OCI-LY3 (cell line): ENCODE data around the gene ZNF443.
"Not testable (repeated sequence)": the region's sequence is repeated elsewhere in the genome, so short reads cannot be mapped to it uniquely, and the experiment has no call there.

Experiments used
- H2AFZ ChIP-seq: fragments of 200-600, 300-600 bp; shearing (Covaris generic); 2 replicates; pipeline ENCODE4 v1.6.0; 2014; ENCODE audit warnings: antibody characterized with exemption, low read depth, low read length
- H3K27ac ChIP-seq: fragments of 200-600, 300-600 bp; sonication (generic); 2 replicates; pipeline ENCODE4 v1.5.1; 2014; ENCODE audit warnings: mild to moderate bottlenecking, low read length, moderate library complexity, mixed read lengths
- H3K27me3 ChIP-seq: fragments of 200-600, 300-600 bp; sonication (generic); 2 replicates; pipeline ENCODE4 v1.6.1; 2014; ENCODE audit warnings: low read depth, low read length, mixed read lengths
- H3K36me3 ChIP-seq: fragments of 200-600, 300-600 bp; sonication (generic); replicated peaks from 2 replicates; pipeline ENCODE3; 2014; ENCODE audit warnings: low read depth, low read length, mixed read lengths
- H3K4me1 ChIP-seq: fragments of 300-600, 200-600 bp; sonication (generic); 2 replicates; pipeline ENCODE4 v1.6.1; 2014; ENCODE audit warnings: low read length, mixed read lengths
- H3K4me2 ChIP-seq: fragments of 200-600, 300-600 bp; sonication (generic); 2 replicates; pipeline ENCODE4 v1.6.1; 2014; ENCODE audit warnings: low read length, mixed read lengths
- H3K4me3 ChIP-seq: fragments of 300-600, 200-600 bp; sonication (generic); 2 replicates; pipeline ENCODE4 v1.5.1; 2014; ENCODE audit warnings: antibody characterized with exemption, mild to moderate bottlenecking, low read length, moderate library complexity
- H3K79me2 ChIP-seq: fragments of 300-600, 200-600 bp; shearing (Covaris generic); 2 replicates; pipeline ENCODE4 v1.6.1; 2014; ENCODE audit warnings: mild to moderate bottlenecking, low read length, mixed read lengths
- H3K9ac ChIP-seq: fragments of 300-600, 200-600 bp; shearing (Covaris generic); 2 replicates; pipeline ENCODE4 v1.6.0; 2014; ENCODE audit warnings: mild to moderate bottlenecking, low read length, moderate library complexity
- H3K9me3 ChIP-seq: fragments of 200-600, 300-600 bp; shearing (Covaris generic); 2 replicates; pipeline ENCODE4 v1.6.1; 2014; ENCODE audit warnings: low read length, mixed read lengths; ENCODE audit not compliant: insufficient read depth
- H4K20me1 ChIP-seq: fragments of 200-600, 300-600 bp; sonication (generic); 2 replicates; pipeline ENCODE4 v1.6.1; 2016; ENCODE audit warnings: low read length, mixed read lengths; ENCODE audit not compliant: insufficient read depth
- EZH2phosphoT487 ChIP-seq: fragments of 200-600 bp; shearing (Covaris generic); IDR thresholded peaks from 2 replicates; pipeline ENCODE4 v1.6.1; 2018; ENCODE audit warnings: antibody characterized with exemption, mixed run types, low read depth
- TF ChIP-seq, protein P1 (sequence below): fragments of 200-600, 300-600 bp; sonication (generic); IDR thresholded peaks from 2 replicates; pipeline ENCODE4 v1.5.1; 2014; ENCODE audit warnings: antibody characterized with exemption, low read length, low read depth

Gene ZNF443

GRCh38 chr19:12478234-12478941, 37.6 kb upstream of the ZNF443 start:
- Histone ChIP-seq H3K4me3 (no peak overlapping the region), H3K27me3 (no peaks in the 10 kb centered on the region), H3K9me3 (no peaks in the 10 kb centered on the region), H3K27ac (no peak overlapping the region), H3K4me1 (no peaks in the 10 kb centered on the region), H3K9ac (no peak overlapping the region), H3K79me2 (0 out of 2 replicates have a peak, but pooled peaks cover 6% of the 10 kb centered on the region), H3K4me2 (no peak overlapping the region), H3K36me3 (peaks cover 4% of the 10 kb centered on the region), H2AFZ (no peak overlapping the region), H4K20me1 (no peaks in the 10 kb centered on the region)
- TF ChIP-seq, protein P1, sequence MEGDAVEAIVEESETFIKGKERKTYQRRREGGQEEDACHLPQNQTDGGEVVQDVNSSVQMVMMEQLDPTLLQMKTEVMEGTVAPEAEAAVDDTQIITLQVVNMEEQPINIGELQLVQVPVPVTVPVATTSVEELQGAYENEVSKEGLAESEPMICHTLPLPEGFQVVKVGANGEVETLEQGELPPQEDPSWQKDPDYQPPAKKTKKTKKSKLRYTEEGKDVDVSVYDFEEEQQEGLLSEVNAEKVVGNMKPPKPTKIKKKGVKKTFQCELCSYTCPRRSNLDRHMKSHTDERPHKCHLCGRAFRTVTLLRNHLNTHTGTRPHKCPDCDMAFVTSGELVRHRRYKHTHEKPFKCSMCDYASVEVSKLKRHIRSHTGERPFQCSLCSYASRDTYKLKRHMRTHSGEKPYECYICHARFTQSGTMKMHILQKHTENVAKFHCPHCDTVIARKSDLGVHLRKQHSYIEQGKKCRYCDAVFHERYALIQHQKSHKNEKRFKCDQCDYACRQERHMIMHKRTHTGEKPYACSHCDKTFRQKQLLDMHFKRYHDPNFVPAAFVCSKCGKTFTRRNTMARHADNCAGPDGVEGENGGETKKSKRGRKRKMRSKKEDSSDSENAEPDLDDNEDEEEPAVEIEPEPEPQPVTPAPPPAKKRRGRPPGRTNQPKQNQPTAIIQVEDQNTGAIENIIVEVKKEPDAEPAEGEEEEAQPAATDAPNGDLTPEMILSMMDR = no peak
- no peak for TF ChIP-seq EZH2phosphoT487

DNA sequence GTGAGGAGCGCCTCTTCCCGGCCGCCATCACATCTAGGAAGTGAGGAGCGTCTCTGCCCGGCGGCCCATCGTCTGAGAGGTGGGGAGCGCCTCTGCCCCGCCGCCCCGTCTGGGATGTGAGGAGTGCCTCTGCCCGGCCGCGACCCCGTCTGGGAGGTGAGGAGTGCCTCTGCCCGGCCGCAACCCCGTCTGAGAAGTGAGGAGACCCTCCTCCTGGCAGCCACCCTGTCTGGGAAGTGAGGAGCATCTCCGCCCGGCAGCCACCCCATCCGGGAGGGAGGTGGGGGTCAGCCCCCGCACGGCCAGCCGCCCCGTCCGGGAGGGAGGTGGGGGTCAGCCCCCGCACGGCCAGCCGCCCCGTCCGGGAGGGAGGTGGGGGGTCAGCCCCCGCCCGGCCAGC, 26.8 kb upstream of the ZNF443 start:
- not testable (repeated sequence) for H3K4me3 ChIP-seq, H3K27ac ChIP-seq, H2AFZ ChIP-seq, H4K20me1 ChIP-seq, H3K9ac ChIP-seq, H3K27me3 ChIP-seq, H3K79me2 ChIP-seq, H3K4me2 ChIP-seq, H3K4me1 ChIP-seq
- peaks cover 30% of the 10 kb centered on the region for H3K9me3 ChIP-seq
- peaks cover 39% of the 10 kb centered on the region for H3K36me3 ChIP-seq

DNA sequence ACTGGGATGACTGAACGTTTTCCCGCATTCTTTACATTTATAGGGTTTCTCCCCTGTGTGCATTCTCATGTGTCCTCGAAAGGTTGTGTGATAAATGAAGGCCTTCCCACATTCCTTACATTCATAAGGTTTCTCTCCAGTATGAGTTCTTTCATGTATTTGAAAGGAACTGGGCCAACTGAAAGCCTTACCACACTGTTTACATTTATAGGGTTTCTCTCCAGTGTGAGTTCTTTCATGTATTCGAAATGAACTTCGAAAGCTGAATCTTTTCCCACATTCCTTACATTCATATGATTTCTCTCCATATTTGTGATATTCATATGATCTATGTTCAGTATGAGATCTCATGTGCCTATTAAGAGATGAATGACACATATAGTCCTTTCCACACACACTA, 24.4 kb upstream of the ZNF443 start:
- Histone ChIP-seq H3K27ac (no peak overlapping the region), H2AFZ (no peak overlapping the region), H3K9ac (no peak overlapping the region), H3K36me3 (peaks cover 40% of the 10 kb centered on the region), H3K4me1 (no peaks in the 10 kb centered on the region), H3K4me2 (no peak overlapping the region), H3K27me3 (no peaks in the 10 kb centered on the region), H3K9me3 (peaks cover 26% of the 10 kb centered on the region), H3K4me3 (no peak overlapping the region), H4K20me1 (no peaks in the 10 kb centered on the region), H3K79me2 (no peaks in the 10 kb centered on the region)
- TF ChIP-seq, protein P1 = no peak
- TF ChIP-seq EZH2phosphoT487 = no peak

DNA sequence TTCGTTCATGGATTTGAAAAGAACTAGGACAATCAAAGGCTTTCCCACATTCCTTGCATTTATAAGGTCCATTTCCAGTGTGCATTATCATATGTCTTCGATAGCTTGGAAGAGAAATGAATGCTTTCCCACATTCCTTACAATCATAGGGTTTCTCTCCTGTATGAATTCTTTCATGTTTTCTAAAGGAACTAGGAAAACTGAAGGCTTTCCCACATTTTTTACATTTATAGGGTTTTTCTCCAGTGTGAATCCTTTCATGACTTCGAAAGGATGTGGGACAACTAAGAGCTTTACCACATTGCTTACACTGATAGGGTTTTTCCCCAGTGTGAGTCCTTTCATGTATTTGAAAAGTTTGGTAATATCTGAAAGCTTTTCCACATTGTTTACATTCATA, 23.9 kb upstream of the ZNF443 start:
- no peak overlapping the region for H3K27ac ChIP-seq
- H3K4me2 ChIP-seq = no peak overlapping the region
- TF ChIP-seq EZH2phosphoT487 = no peak
- TF ChIP-seq, protein P1 = no peak
- H3K36me3 ChIP-seq = peaks cover 36% of the 10 kb centered on the region
- no peak overlapping the region for H3K9ac ChIP-seq
- H3K4me3 ChIP-seq = no peak overlapping the region
- H3K4me1 ChIP-seq = no peaks in the 10 kb centered on the region
- H2AFZ ChIP-seq = no peak overlapping the region
- no peaks in the 10 kb centered on the region for H3K79me2 ChIP-seq
- H4K20me1 ChIP-seq = no peaks in the 10 kb centered on the region
- H3K27me3 ChIP-seq = no peaks in the 10 kb centered on the region
- peaks cover 23% of the 10 kb centered on the region for H3K9me3 ChIP-seq

DNA sequence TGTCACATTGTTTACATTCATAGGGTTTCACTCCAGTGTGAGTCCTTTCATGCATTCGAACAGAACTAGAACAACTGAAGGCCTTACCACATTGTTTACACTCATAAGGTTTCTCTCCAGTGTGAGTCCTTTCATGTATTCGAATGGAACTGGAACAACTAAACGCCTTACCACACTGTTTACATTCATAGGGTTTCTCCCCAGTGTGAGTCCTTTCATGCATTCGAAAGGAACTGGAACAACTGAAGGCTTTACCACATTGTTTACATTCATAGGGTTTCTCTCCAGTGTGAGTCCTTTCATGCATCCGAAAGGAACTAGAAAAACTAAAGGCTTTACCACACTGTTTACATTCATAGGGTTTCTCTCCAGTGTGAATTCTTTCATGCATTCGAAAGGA, 23.3 kb upstream of the ZNF443 start:
- H3K4me3 ChIP-seq, H3K9ac ChIP-seq: not testable (repeated sequence)

More for the DNA sequence above, 23.3 kb upstream of the ZNF443 start:
- H3K27ac ChIP-seq, H3K79me2 ChIP-seq, H3K4me1 ChIP-seq, H3K27me3 ChIP-seq, H2AFZ ChIP-seq, H4K20me1 ChIP-seq, H3K4me2 ChIP-seq: not testable (repeated sequence)
- peaks cover 36% of the 10 kb centered on the region for H3K36me3 ChIP-seq
- H3K9me3 ChIP-seq = peaks cover 29% of the 10 kb centered on the region
